A673 (cell line): ENCODE measurements around the gene VSIG10L. TPM values are rescaled to one million over a fixed set of nuclear protein-coding genes. Genes with fewer than 3 reads are reported as not detected.

Source experiments
- BruUV-seq: library from RNA; stranded (reverse); fragments of 400-500 nt; replicated peaks from 2 replicates; lab custom pipeline; 2021; lab: Mats Ljungman, UMichigan
- CTCF ChIA-PET: fragments of 300-600 bp; sonication (Branson Sonifier 250); formaldehyde crosslinking; loops from one replicate; lab custom pipeline; 2022; ENCODE audit warnings: antibody characterized with exemption; lab: Charles Lee
- POLR2A ChIA-PET: fragments of 300-600 bp; sonication (Branson Sonifier 250); formaldehyde crosslinking; loops from one replicate; lab custom pipeline; 2022; ENCODE audit warnings: antibody characterized with exemption; ENCODE audit not compliant: low non-redundant PET; lab: Charles Lee
- DNase-seq: peaks from one replicate; pipeline ENCODE4 v3.0.0-alpha.2; 2015; ENCODE audit warnings: low spot score
- H3K27ac ChIP-seq: fragments of 200-600 bp; sonication (generic); 2 replicates; pipeline ENCODE4 v1.5.1; 2016; ENCODE audit warnings: mixed run types, low read depth, mild to moderate bottlenecking, mixed read lengths, antibody characterized with exemption, low read length; ENCODE audit not compliant: poor library complexity, severe bottlenecking
- H3K27me3 ChIP-seq: fragments of 200-600 bp; sonication (generic); replicated peaks from 2 replicates; pipeline ENCODE4 v1.6.1; 2017; ENCODE audit warnings: mixed run types, low read depth, mild to moderate bottlenecking, mixed read lengths, antibody characterized with exemption, low read length; ENCODE audit not compliant: insufficient read depth, poor library complexity
- H3K36me3 ChIP-seq: fragments of 200-600 bp; sonication (generic); 2 replicates; pipeline ENCODE4 v1.6.1; 2016; ENCODE audit warnings: mixed run types, mild to moderate bottlenecking, mixed read lengths, antibody characterized with exemption, low read length; ENCODE audit not compliant: insufficient read depth, poor library complexity, severe bottlenecking
- H3K4me1 ChIP-seq: fragments of 200-600 bp; sonication (generic); 2 replicates; pipeline ENCODE4 v1.6.1; 2017; ENCODE audit warnings: mixed run types, mild to moderate bottlenecking, mixed read lengths, antibody characterized with exemption, low read length; ENCODE audit not compliant: insufficient read depth, poor library complexity, severe bottlenecking
- H3K4me3 ChIP-seq: fragments of 200-600 bp; sonication (generic); 2 replicates; pipeline ENCODE4 v1.5.1; 2016; ENCODE audit warnings: low read depth, mixed run types, mild to moderate bottlenecking, mixed read lengths, low read length; ENCODE audit not compliant: poor library complexity, severe bottlenecking
- H3K9me3 ChIP-seq: fragments of 200-600 bp; sonication (generic); 2 replicates; pipeline ENCODE4 v1.6.1; 2016; ENCODE audit warnings: mixed run types, low read depth, mild to moderate bottlenecking, mixed read lengths, antibody characterized with exemption, low read length; ENCODE audit not compliant: poor library complexity, severe bottlenecking
- CTCF ChIP-seq: fragments of 300-800, 200-600 bp; sonication (generic); conservative IDR thresholded peaks from 2 replicates; pipeline ENCODE4 v1.5.1; 2017; ENCODE audit warnings: low read depth, mild to moderate bottlenecking, antibody characterized with exemption, low read length, moderate library complexity, mixed read lengths
- EZH2 ChIP-seq: fragments of 200-600 bp; sonication (generic); IDR thresholded peaks from 2 replicates; pipeline ENCODE4 v1.6.1; 2017; ENCODE audit warnings: borderline replicate concordance, low read depth, mild to moderate bottlenecking, mixed read lengths, antibody characterized with exemption, low read length; ENCODE audit not compliant: poor library complexity, severe bottlenecking
- intact Hi-C: fragments of 100-400 bp; cut with micrococcal nuclease; formaldehyde crosslinking; loops from one replicate; pipeline ENCODE4 v1.10.0; 2022; ENCODE audit not compliant: unreplicated experiment
- total RNA-seq: library from RNA; stranded (reverse); gene quantifications from 2 replicates; pipeline ENCODE4 v1.2.3, GENCODE V29; 2021

VSIG10L gene
- total RNA-seq, 1 experiment from 2014 or later = 0.69 TPM

- DNase-seq = no peak
- peaks cover 3% of the 10 kb centered on the region for H3K36me3 ChIP-seq
- TF ChIP-seq EZH2 (no peak), CTCF (no peak)
- CTCF ChIA-PET = no interaction called here
- no peaks in the 10 kb centered on the region for H3K27me3 ChIP-seq
- no peak overlapping the region for H3K4me3 ChIP-seq
- intact Hi-C loops = no loop called here
- BruUV-seq = no TSS peak
- H3K9me3 ChIP-seq = no peaks in the 10 kb centered on the region
- POLR2A ChIA-PET = no interaction called here
- H3K4me1 ChIP-seq = peaks cover 5% of the 10 kb centered on the region
- no peak overlapping the region for H3K27ac ChIP-seq
Measured at GRCh38 chr19:51345076-51345620, 3.2 kb upstream of the VSIG10L start.

GRCh38 chr19:51342631-51343569, 961 bp upstream of the VSIG10L start:
- no peaks in the 10 kb centered on the region for H3K36me3 ChIP-seq
- H3K27ac ChIP-seq = no peak overlapping the region
- no peaks in the 10 kb centered on the region for H3K27me3 ChIP-seq
- ChIA-PET POLR2A (no interaction called here), CTCF (no interaction called here)
- intact Hi-C loops = no loop called here
- H3K9me3 ChIP-seq = no peaks in the 10 kb centered on the region
- DNase-seq = no peak
- H3K4me3 ChIP-seq = no peak overlapping the region
- no peak for TF ChIP-seq EZH2
- no peak for TF ChIP-seq CTCF
- H3K4me1 ChIP-seq = peaks cover 8% of the 10 kb centered on the region
- no TSS peak for BruUV-seq

- Histone ChIP-seq H3K9me3 (no peaks in the 10 kb centered on the region), H3K4me1 (peaks cover 8% of the 10 kb centered on the region), H3K36me3 (no peaks in the 10 kb centered on the region), H3K27me3 (no peaks in the 10 kb centered on the region), H3K27ac (no peak overlapping the region), H3K4me3 (no peak overlapping the region)
- no peak for TF ChIP-seq CTCF
- BruUV-seq = no TSS peak
- DNase-seq = no peak
- intact Hi-C loops = no loop called here
- ChIA-PET CTCF (no interaction called here), POLR2A (no interaction called here)
Measured at GRCh38 chr19:51341066-51341465, 873 bp downstream of the VSIG10L start.
